Type B pancreatic cell (in vitro differentiated cells): ENCODE measurements around the gene MVB12A. TPM values are rescaled to one million over a fixed set of nuclear protein-coding genes. Genes with fewer than 3 reads are reported as not detected.

Experiments used
- DNase-seq: peaks from one replicate; pipeline ENCODE4 v3.0.0; 2021; ENCODE audit warnings: mixed read lengths; ENCODE audit not compliant: unreplicated experiment; ENCODE audit errors: extremely low spot score
- H3K27ac Mint-ChIP-seq: 2 replicates; pipeline ENCODE4 v1.8.0; 2021; ENCODE audit warnings: mild to moderate bottlenecking, mixed read lengths
- H3K27me3 Mint-ChIP-seq: 2 replicates; pipeline ENCODE4 v1.8.0; 2021; ENCODE audit warnings: mixed read lengths
- H3K36me3 Mint-ChIP-seq: 2 replicates; pipeline ENCODE4 v1.8.0; 2021; ENCODE audit warnings: mixed read lengths
- H3K4me1 Mint-ChIP-seq: one replicate; pipeline ENCODE4 v1.8.0; 2021; ENCODE audit warnings: mixed read lengths; ENCODE audit not compliant: unreplicated experiment
- H3K4me3 Mint-ChIP-seq: 2 replicates; pipeline ENCODE4 v1.8.0; 2021; ENCODE audit warnings: mild to moderate bottlenecking, mixed read lengths
- H3K9me3 Mint-ChIP-seq: 2 replicates; pipeline ENCODE4 v1.8.0; 2021; ENCODE audit warnings: mixed read lengths
- CTCF ChIP-seq: fragments of 200-600 bp; sonication (generic); conservative IDR thresholded peaks from 2 replicates; pipeline ENCODE4 v1.5.0; 2021; ENCODE audit warnings: antibody characterized with exemption, mild to moderate bottlenecking
- total RNA-seq: library from RNA; stranded (reverse); gene quantifications from 2 replicates; pipeline ENCODE4 v1.2.1, GENCODE V29; 2021; ENCODE audit warnings: low replicate concordance

MVB12A gene
- total RNA-seq, 1 donor from 2014 or later, result 37.7 TPM

- Mint-ChIP-seq H3K9me3 (no peaks in the 10 kb centered on the region), H3K27ac (peak overlapping the region; percentile 93), H3K27me3 (peaks cover 3% of the 10 kb centered on the region), H3K36me3 (no peaks in the 10 kb centered on the region), H3K4me1 (peaks cover 17% of the 10 kb centered on the region), H3K4me3 (peak overlapping the region; percentile 98)
- TF ChIP-seq CTCF, result no peak
- no peak for DNase-seq
These were observed 49.2 kb downstream of the MVB12A start for GRCh38 chr19:17469092-17469480.

GRCh38 chr19:17469481-17470067 lies 49.7 kb downstream of the MVB12A start:
- H3K4me3 Mint-ChIP-seq, result peak overlapping the region; percentile 98
- H3K4me1 Mint-ChIP-seq, result peaks cover 17% of the 10 kb centered on the region
- no peaks in the 10 kb centered on the region for H3K9me3 Mint-ChIP-seq
- H3K36me3 Mint-ChIP-seq, result no peaks in the 10 kb centered on the region
- peak; percentile 93 for DNase-seq
- TF ChIP-seq CTCF, result no peak
- peak overlapping the region; percentile 93 for H3K27ac Mint-ChIP-seq
- peaks cover 3% of the 10 kb centered on the region for H3K27me3 Mint-ChIP-seq

- Mint-ChIP-seq H3K27ac (peak within 1 kb of the TSS; percentile 93), H3K27me3 (peaks cover 3% of the 10 kb centered on the region), H3K4me3 (peak within 1 kb of the TSS; percentile 98), H3K36me3 (no peaks in the 10 kb centered on the region), H3K9me3 (no peaks in the 10 kb centered on the region), H3K4me1 (peaks cover 18% of the 10 kb centered on the region)
- peak; percentile 99 for DNase-seq
- peak; percentile 21 for TF ChIP-seq CTCF
These were observed 50.4 kb downstream of the MVB12A start, which contains the start of gene SLC27A1 for GRCh38 chr19:17470068-17470841. Gene SLC27A1, plus strand, starts transcription at chr19:17470524. Its CDS starts 17 bp downstream, at chr19:17470541.

GRCh38 chr19:17471410-17472125 lies 51.7 kb downstream of the MVB12A start:
- peak overlapping the region; percentile 98 for H3K4me3 Mint-ChIP-seq
- no peaks in the 10 kb centered on the region for H3K9me3 Mint-ChIP-seq
- no peaks in the 10 kb centered on the region for H3K36me3 Mint-ChIP-seq
- no peaks in the 10 kb centered on the region for H3K27me3 Mint-ChIP-seq
- no peak for DNase-seq
- peaks cover 21% of the 10 kb centered on the region for H3K4me1 Mint-ChIP-seq
- peak overlapping the region; percentile 56 for H3K27ac Mint-ChIP-seq
- no peak for TF ChIP-seq CTCF

- DNase-seq, result no peak
- TF ChIP-seq CTCF, result no peak
- H3K9me3 Mint-ChIP-seq, result no peaks in the 10 kb centered on the region
- H3K36me3 Mint-ChIP-seq, result no peaks in the 10 kb centered on the region
- no peaks in the 10 kb centered on the region for H3K27me3 Mint-ChIP-seq
- no peak overlapping the region for H3K27ac Mint-ChIP-seq
- H3K4me3 Mint-ChIP-seq, result peak overlapping the region; percentile 22
- H3K4me1 Mint-ChIP-seq, result peaks cover 21% of the 10 kb centered on the region
These were observed 53.2 kb downstream of the MVB12A start for GRCh38 chr19:17473041-17473440.

Other genes starting within 250 kb of the MVB12A start
- gene USE1, start 204.7 kb upstream of the MVB12A start, total RNA-seq, result 18.7 and 22.3 TPM in 2 replicates
- 19.2 and 23.8 TPM in 2 replicates for gene OCEL1, start 193.8 kb upstream of the MVB12A start, total RNA-seq
- 70.9 and 94.2 TPM in 2 replicates for gene NR2F6, start 174.1 kb upstream of the MVB12A start, total RNA-seq
- 0.29 TPM in 1 of 2 replicates, not detected in the other for gene USHBP1, start 155.3 kb upstream of the MVB12A start, total RNA-seq
- gene BABAM1, start 152.6 kb upstream of the MVB12A start, total RNA-seq, result 84.6 and 93.3 TPM in 2 replicates
- gene ANKLE1, start 138.1 kb upstream of the MVB12A start, total RNA-seq, result 1.3 and 5.9 TPM in 2 replicates
- gene ABHD8, start 116.6 kb upstream of the MVB12A start, total RNA-seq, result 11.6 and 14.3 TPM in 2 replicates
- 79.2 and 111 TPM in 2 replicates for gene MRPL34, start 114.2 kb upstream of the MVB12A start, total RNA-seq
- 38.7 and 46.0 TPM in 2 replicates for gene DDA1, start 110.5 kb upstream of the MVB12A start, total RNA-seq
- 38.4 and 51.3 TPM in 2 replicates for gene ANO8, start 85.2 kb upstream of the MVB12A start, total RNA-seq
- gene GTPBP3, start 82.5 kb upstream of the MVB12A start, total RNA-seq, result 40.0 and 48.4 TPM in 2 replicates
- gene PLVAP, start 42.7 kb upstream of the MVB12A start, total RNA-seq, result 0.72 TPM in 1 of 2 replicates, not detected in the other
- not detected in 2 replicates for gene CCDC194, start 25.9 kb upstream of the MVB12A start, total RNA-seq
- gene BST2, start 14.4 kb upstream of the MVB12A start, total RNA-seq, result 2.5 and 3.8 TPM in 2 replicates
- gene TMEM221, start 28.6 kb downstream of the MVB12A start, total RNA-seq, result 0.74 and 0.87 TPM in 2 replicates
- not detected in 2 replicates for gene NXNL1, start 40.9 kb downstream of the MVB12A start, total RNA-seq
- 12.1 and 15.5 TPM in 2 replicates for gene SLC27A1, start 50.5 kb downstream of the MVB12A start, total RNA-seq
- gene PGLS, start 91.6 kb downstream of the MVB12A start, total RNA-seq, result 94.9 and 103 TPM in 2 replicates
- gene COLGALT1, start 135.6 kb downstream of the MVB12A start, total RNA-seq, result 69.7 and 73.7 TPM in 2 replicates